Thoracic aorta (tissue), 2 donors: ENCODE data around the gene CDH22. TPM values are rescaled to one million over a fixed set of nuclear protein-coding genes. Genes with fewer than 3 reads are reported as not detected.

Experiments used
- ATAC-seq: fragments of 150-250 bp; one replicate; pipeline ENCODE4 v1.8.0; 2017; ENCODE audit warnings: low read depth; ENCODE audit not compliant: insufficient number of reproducible peaks, low FRiP score
- DNase-seq: peaks from one replicate; pipeline ENCODE4 v3.0.0-alpha.2; 2020; ENCODE audit warnings: low spot score
- H3K27ac ChIP-seq, 2 donors: fragments of 200-600 bp; sonication (generic); 1 replicate in 1 of 2; 2 replicates in 1 of 2; pipeline ENCODE4 v1.5.1; 2016; ENCODE audit warnings: mild to moderate bottlenecking in 2 of 2, moderate library complexity in 2 of 2
- H3K27me3 ChIP-seq: fragments of 200-600 bp; sonication (generic); replicated peaks from 2 replicates; pipeline ENCODE4 v1.6.0; 2016; ENCODE audit warnings: mild to moderate bottlenecking; ENCODE audit not compliant: insufficient read depth
- H3K36me3 ChIP-seq: fragments of 200-600 bp; sonication (generic); one replicate; pipeline ENCODE4 v1.5.1; 2016
- H3K4me1 ChIP-seq, 2 donors: fragments of 200-600 bp; sonication (generic); 1 replicate in 1 of 2; 2 replicates in 1 of 2; pipeline versions ENCODE4 v1.5.1 to v1.6.0; 2016; ENCODE audit warnings: low read depth in 2 of 2, mild to moderate bottlenecking in 1 of 2; ENCODE audit not compliant: control insufficient read depth in 1 of 2
- H3K4me3 ChIP-seq: fragments of 200-600 bp; sonication (generic); 2 replicates; pipeline ENCODE4 v1.5.1; 2016; ENCODE audit warnings: mild to moderate bottlenecking
- H3K9me3 ChIP-seq: fragments of 200-600 bp; sonication (generic); 2 replicates; pipeline ENCODE4 v1.5.1; 2016
- total RNA-seq, 2 donors: library from RNA; depleted of rRNA; stranded (reverse); fragments of >200 nt; gene quantifications; one replicate each; pipeline versions ENCODE4 v1.1.0 to v1.2.3, GENCODE V29; 2016
- TF ChIP-seq, protein P1 (sequence below): fragments of 200-600 bp; sonication (generic); IDR thresholded peaks from one replicate; pipeline ENCODE4 v1.5.1; 2019; ENCODE audit warnings: antibody characterized with exemption

Gene CDH22
- total RNA-seq, 2 donors from 2014 or later, result not detected

DNA sequence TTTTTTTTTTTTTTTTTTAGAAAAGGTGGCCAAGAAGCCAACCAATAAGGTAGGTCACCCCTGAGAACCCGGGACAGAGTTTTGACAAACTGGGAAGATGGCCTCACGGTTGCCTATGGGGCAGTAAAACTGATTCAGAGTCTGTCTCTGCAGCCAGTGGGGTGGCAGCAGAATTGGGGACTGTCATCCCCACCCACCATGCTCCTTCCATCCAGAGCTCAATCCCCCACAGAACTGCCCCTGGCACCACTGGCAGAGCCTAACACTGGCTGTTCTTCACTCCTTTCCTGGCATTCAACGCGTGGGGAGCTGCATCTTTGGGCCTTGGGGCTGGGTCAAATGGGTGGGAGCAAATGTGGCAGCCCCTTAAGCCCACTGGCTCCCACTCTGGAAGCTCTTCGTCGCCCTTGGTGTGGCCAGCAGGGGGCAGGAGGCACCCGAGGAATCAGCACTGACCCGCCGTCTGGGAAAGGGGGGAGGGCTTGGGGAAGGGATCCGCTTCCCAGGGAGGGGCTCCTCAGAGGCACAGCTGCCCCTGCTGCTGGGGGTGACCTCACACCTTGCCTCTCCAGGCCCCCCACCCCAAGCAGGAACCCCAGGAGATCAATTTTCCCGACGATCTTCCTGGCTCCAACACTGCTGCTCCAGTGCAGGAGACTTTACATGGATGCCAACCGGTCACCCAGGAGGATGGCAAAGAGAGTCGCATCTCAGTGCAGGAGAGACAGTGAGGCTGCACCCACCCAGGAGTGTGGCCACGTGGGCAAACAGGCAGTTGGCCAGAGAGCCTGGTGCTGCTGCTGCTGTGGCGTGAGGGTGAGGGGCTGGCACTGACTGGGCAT is 179.8 kb downstream of the CDH22 start:
- peaks cover 0 to 27% of the 10 kb centered on the region in 2 donors for H3K4me1 ChIP-seq
- H3K27me3 ChIP-seq, result no peaks in the 10 kb centered on the region
- no peak overlapping the region for H3K27ac ChIP-seq
- TF ChIP-seq, protein P1, sequence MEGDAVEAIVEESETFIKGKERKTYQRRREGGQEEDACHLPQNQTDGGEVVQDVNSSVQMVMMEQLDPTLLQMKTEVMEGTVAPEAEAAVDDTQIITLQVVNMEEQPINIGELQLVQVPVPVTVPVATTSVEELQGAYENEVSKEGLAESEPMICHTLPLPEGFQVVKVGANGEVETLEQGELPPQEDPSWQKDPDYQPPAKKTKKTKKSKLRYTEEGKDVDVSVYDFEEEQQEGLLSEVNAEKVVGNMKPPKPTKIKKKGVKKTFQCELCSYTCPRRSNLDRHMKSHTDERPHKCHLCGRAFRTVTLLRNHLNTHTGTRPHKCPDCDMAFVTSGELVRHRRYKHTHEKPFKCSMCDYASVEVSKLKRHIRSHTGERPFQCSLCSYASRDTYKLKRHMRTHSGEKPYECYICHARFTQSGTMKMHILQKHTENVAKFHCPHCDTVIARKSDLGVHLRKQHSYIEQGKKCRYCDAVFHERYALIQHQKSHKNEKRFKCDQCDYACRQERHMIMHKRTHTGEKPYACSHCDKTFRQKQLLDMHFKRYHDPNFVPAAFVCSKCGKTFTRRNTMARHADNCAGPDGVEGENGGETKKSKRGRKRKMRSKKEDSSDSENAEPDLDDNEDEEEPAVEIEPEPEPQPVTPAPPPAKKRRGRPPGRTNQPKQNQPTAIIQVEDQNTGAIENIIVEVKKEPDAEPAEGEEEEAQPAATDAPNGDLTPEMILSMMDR, result peak; percentile 51
- no peaks in the 10 kb centered on the region for H3K9me3 ChIP-seq
- H3K36me3 ChIP-seq, result peaks cover 5% of the 10 kb centered on the region
- H3K4me3 ChIP-seq, result no peak overlapping the region
- DNase-seq (no peak), ATAC-seq (no peak)

- TF ChIP-seq, protein P1, result no peak
- H3K27me3 ChIP-seq, result no peaks in the 10 kb centered on the region
- no peaks in the 10 kb centered on the region for H3K9me3 ChIP-seq
- no peak for DNase-seq
- H3K27ac ChIP-seq, result no peak overlapping the region
- H3K36me3 ChIP-seq, result peaks cover 12% of the 10 kb centered on the region
- peaks cover 0 to 20% of the 10 kb centered on the region in 2 donors for H3K4me1 ChIP-seq
- H3K4me3 ChIP-seq, result no peak overlapping the region
- ATAC-seq, result no peak
Observed at GRCh38 chr20:46127396-46128010, 180.8 kb downstream of the CDH22 start.

GRCh38 chr20:46126440-46127056 is 181.8 kb downstream of the CDH22 start:
- H3K4me3 ChIP-seq, result no peak overlapping the region
- H3K27ac ChIP-seq, result no peak overlapping the region
- H3K36me3 ChIP-seq, result peaks cover 14% of the 10 kb centered on the region
- peaks cover 0 to 13% of the 10 kb centered on the region in 2 donors for H3K4me1 ChIP-seq
- H3K9me3 ChIP-seq, result no peaks in the 10 kb centered on the region
- DNase-seq (no peak), ATAC-seq (no peak)
- H3K27me3 ChIP-seq, result no peaks in the 10 kb centered on the region
- TF ChIP-seq, protein P1, result no peak

Other genes starting within 250 kb of the CDH22 start
- 10 to 100 TPM; 23.7 to 28.6 TPM for gene NCOA5, start 218.5 kb downstream of the CDH22 start, total RNA-seq
- 10 to 100 TPM; 15.9 to 33.3 TPM for gene CD40, start 190.2 kb downstream of the CDH22 start, total RNA-seq
- gene ELMO2, start 98.1 kb upstream of the CDH22 start, total RNA-seq, result 10 to 100 TPM; 50.1 to 55.2 TPM
- 1 to 10 TPM in 1 of 2 donors, under 1 TPM in 1; 0.49 to 3.0 TPM for gene ZNF334, start 205.1 kb upstream of the CDH22 start, total RNA-seq
- gene OCSTAMP, start 242.2 kb upstream of the CDH22 start, total RNA-seq, result not detected